ENCODE measurements around the gene APOL6.

- TF ChIP-seq CTCF (IDR thresholded peaks at IDR 0.05): no peak
- no peak for TF ChIP-seq POLR2A (IDR thresholded peaks at IDR 0.05)
Measured at GRCh38 chr22:35621451-35621850, 26.8 kb upstream of the APOL6 start.
